GM04504 (cell line): ENCODE data around the gene BMPR1A.
"Not testable (repeated sequence)": the region's sequence is repeated elsewhere in the genome, so short reads cannot be mapped to it uniquely, and the experiment has no call there.

Source experiments
- DNase-seq: peaks from one replicate; pipeline ENCODE4 v3.0.0-alpha.2; 2012; ENCODE audit warnings: low read depth

The BMPR1A gene

GRCh38 chr10:86941426-86941825 is 185.0 kb downstream of the BMPR1A start:
- DNase-seq, result no peak

GRCh38 chr10:86941991-86942421 is 185.6 kb downstream of the BMPR1A start:
- no peak for DNase-seq

- DNase-seq, result no peak
These were observed 186.3 kb downstream of the BMPR1A start for GRCh38 chr10:86942441-86943315.

- DNase-seq, result no peak
These were observed 187.1 kb downstream of the BMPR1A start for GRCh38 chr10:86943316-86944030.

- no peak for DNase-seq
These were observed 187.6 kb downstream of the BMPR1A start for GRCh38 chr10:86944031-86944419.

- DNase-seq, result no peak
These were observed 188.1 kb downstream of the BMPR1A start for GRCh38 chr10:86944471-86944870.

GRCh38 chr10:86944907-86945306 is 188.5 kb downstream of the BMPR1A start:
- DNase-seq, result no peak

GRCh38 chr10:86945361-86946212 is 189.2 kb downstream of the BMPR1A start:
- DNase-seq, result no peak

- DNase-seq, result no peak
These were observed 190.1 kb downstream of the BMPR1A start for GRCh38 chr10:86946213-86947155.

GRCh38 chr10:86947806-86948205 is 191.4 kb downstream of the BMPR1A start:
- not testable (repeated sequence) for DNase-seq

GRCh38 chr10:86950349-86950748 is 193.9 kb downstream of the BMPR1A start:
- DNase-seq, result no peak

GRCh38 chr10:86951184-86951761 is 194.9 kb downstream of the BMPR1A start:
- DNase-seq, result no peak

GRCh38 chr10:86952106-86952505 is 195.7 kb downstream of the BMPR1A start:
- no peak for DNase-seq

- DNase-seq, result not testable (repeated sequence)
These were observed 196.3 kb downstream of the BMPR1A start for GRCh38 chr10:86952697-86953096.

- no peak for DNase-seq
These were observed 197.6 kb downstream of the BMPR1A start for GRCh38 chr10:86953747-86954680.

GRCh38 chr10:86954681-86955500 is 198.5 kb downstream of the BMPR1A start:
- DNase-seq, result no peak

GRCh38 chr10:86955501-86956194 is 199.2 kb downstream of the BMPR1A start:
- DNase-seq, result no peak

- DNase-seq, result no peak
These were observed 199.9 kb downstream of the BMPR1A start for GRCh38 chr10:86956195-86956847.
